DND-41 (cell line): ENCODE data around the gene FUBP3.

Source experiments
- CTCF ChIP-seq: IDR thresholded peaks from 2 replicates; pipeline ENCODE4 v1.5.1; 2012; ENCODE audit warnings: borderline replicate concordance, low read length, moderate library complexity, mild to moderate bottlenecking; ENCODE audit not compliant: poor library complexity, severe bottlenecking; ENCODE audit errors: extremely low read depth
- EZH2 ChIP-seq: IDR thresholded peaks from 3 replicates; pipeline ENCODE4 v1.6.1; 2012; ENCODE audit warnings: borderline replicate concordance, low read depth, mild to moderate bottlenecking, moderate library complexity, low read length, inconsistent platforms; ENCODE audit not compliant: severe bottlenecking

GRCh38 chr9:130597228-130597627 lies 17.9 kb downstream of the FUBP3 start:
- TF ChIP-seq CTCF (no peak), EZH2 (no peak)
